ENCODE results near the gene JMY. TPM values are rescaled to one million over a fixed set of nuclear protein-coding genes. Genes with fewer than 3 reads are reported as not detected.

The JMY gene
- polyA plus RNA-seq, 2 of the 4 experiments (the other 2 are of a cell fraction): 4.2 to 5.0 TPM

GRCh38 chr5:79284846-79285245 is 48.9 kb downstream of the JMY start (continued):
- TF ChIP-seq, protein P1, sequence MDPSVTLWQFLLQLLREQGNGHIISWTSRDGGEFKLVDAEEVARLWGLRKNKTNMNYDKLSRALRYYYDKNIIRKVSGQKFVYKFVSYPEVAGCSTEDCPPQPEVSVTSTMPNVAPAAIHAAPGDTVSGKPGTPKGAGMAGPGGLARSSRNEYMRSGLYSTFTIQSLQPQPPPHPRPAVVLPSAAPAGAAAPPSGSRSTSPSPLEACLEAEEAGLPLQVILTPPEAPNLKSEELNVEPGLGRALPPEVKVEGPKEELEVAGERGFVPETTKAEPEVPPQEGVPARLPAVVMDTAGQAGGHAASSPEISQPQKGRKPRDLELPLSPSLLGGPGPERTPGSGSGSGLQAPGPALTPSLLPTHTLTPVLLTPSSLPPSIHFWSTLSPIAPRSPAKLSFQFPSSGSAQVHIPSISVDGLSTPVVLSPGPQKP (IDR thresholded peaks at IDR 0.05; ENCODE audit: low read depth, low read length): no peak
- no peak for TF ChIP-seq JUNB (IDR thresholded peaks at IDR 0.05)
- no peak for TF ChIP-seq BHLHE40 (IDR thresholded peaks at IDR 0.05; ENCODE audit: low read depth, low read length)
- TF ChIP-seq CHD2 (IDR thresholded peaks at IDR 0.05; ENCODE audit: low read length, partially characterized antibody): no peak
- no peak for TF ChIP-seq CBX8 (IDR thresholded peaks at IDR 0.05)

DNA sequence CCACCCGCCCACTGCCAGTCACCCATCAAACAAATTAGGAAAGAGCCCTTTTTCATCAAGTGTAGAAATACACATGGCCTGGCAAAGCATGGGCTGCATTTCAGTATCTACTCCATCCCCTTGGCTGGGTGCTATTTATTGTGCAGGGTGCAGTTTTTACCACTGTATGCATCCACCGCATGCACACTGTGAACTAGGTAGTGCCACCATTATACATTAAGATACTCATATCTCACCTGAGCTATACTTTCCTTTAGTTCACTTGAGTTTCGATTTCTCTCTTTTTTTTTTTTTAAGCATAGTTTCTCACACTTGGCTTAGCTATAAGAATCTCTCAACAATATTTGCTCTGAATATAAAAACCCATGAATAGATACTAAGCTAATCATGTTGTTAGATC is 49.4 kb downstream of the JMY start:
- Histone ChIP-seq H3K4me3 (no peak overlapping the region), H3K27ac (no peak overlapping the region), H3K9me3 (no peaks in the 10 kb centered on the region), H3K4me2 (no peak overlapping the region), H3K4me1 (no peaks in the 10 kb centered on the region)
- 82% methylated on average over 2 of the region's 3 CpGs for WGBS (ENCODE audit: missing lambda C conversion rate)
- no peak for DNase-seq (ENCODE audit: low read depth in 1 of 2, low spot score in 1 of 2)
- TF ChIP-seq RARB (CRISPR knock-in tag; IDR thresholded peaks at IDR 0.05): no peak
- TF ChIP-seq JUNB (IDR thresholded peaks at IDR 0.05): no peak
- TF ChIP-seq, protein P2, sequence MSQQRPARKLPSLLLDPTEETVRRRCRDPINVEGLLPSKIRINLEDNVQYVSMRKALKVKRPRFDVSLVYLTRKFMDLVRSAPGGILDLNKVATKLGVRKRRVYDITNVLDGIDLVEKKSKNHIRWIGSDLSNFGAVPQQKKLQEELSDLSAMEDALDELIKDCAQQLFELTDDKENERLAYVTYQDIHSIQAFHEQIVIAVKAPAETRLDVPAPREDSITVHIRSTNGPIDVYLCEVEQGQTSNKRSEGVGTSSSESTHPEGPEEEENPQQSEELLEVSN (IDR thresholded peaks at IDR 0.05; ENCODE audit: borderline replicate concordance, low read depth): no peak
- no peak for TF ChIP-seq RNF2 (IDR thresholded peaks at IDR 0.05; ENCODE audit: borderline replicate concordance, low read depth)
- no peak for FAIRE-seq
- POLR2A ChIA-PET: no interaction called here
- CTCF ChIA-PET: interaction anchor here (0.7 kb wide), 1 partner anchor 152 kb away, joined by 3 read pairs; no protein-coding TSS in a partner anchor
- no peak for ATAC-seq

DNA sequence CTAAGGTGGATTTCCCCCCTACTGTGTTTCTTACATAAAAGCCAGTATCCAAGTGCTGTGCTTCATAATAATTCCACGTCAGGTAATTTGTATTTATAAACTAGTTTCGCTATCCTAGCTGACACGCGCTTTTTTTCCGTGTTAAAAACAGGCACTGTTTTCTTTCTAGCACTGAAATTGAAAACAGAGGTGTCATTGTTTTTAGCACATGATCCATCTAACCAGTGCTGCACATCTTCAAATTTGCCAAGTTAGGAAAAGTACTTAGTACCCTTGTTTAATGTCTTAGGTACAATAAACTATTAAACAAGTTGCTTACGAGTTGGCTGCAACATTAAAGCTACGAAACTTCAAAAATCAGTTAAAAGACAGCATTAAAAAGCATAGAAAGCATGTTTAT is 49.9 kb downstream of the JMY start:
- H3K27ac ChIP-seq: no peak overlapping the region
- no peak for ATAC-seq
- no peaks in the 10 kb centered on the region for H3K9me3 ChIP-seq
- ChIA-PET CTCF (interaction anchor here (0.7 kb wide), 1 partner anchor 152 kb away, joined by 3 read pairs; no protein-coding TSS in a partner anchor), POLR2A (no interaction called here)
- 93% methylated on average over 7 of the region's 7 CpGs for WGBS (ENCODE audit: missing lambda C conversion rate)
- no peak overlapping the region for H3K4me2 ChIP-seq
- DNase-seq (ENCODE audit: low read depth in 1 of 2, low spot score in 1 of 2): no peak
- no peak for FAIRE-seq
- TF ChIP-seq GATA3 (IDR thresholded peaks at IDR 0.05; ENCODE audit: borderline replicate concordance) (no peak), POLR2A (IDR thresholded peaks at IDR 0.05; ENCODE audit: low read length) (no peak), BCL3 (IDR thresholded peaks at IDR 0.05) (no peak), ZNF302 (CRISPR knock-in tag; IDR thresholded peaks at IDR 0.05) (no peak), FOXS1 (CRISPR knock-in tag; IDR thresholded peaks at IDR 0.05) (no peak), RNF2 (IDR thresholded peaks at IDR 0.05; ENCODE audit: borderline replicate concordance, low read depth) (no peak), ATOH8 (CRISPR knock-in tag; IDR thresholded peaks at IDR 0.05; ENCODE audit: low read depth) (no peak), SREBF2 (IDR thresholded peaks at IDR 0.05) (no peak), USF2 (IDR thresholded peaks at IDR 0.05) (no peak), CEBPB (IDR thresholded peaks at IDR 0.05) (no peak)
- TF ChIP-seq, protein P1 (IDR thresholded peaks at IDR 0.05; ENCODE audit: low read depth, low read length): no peak
- H3K4me1 ChIP-seq: no peaks in the 10 kb centered on the region
- H3K4me3 ChIP-seq: no peak overlapping the region

All from A549 (cell line).